SK-N-MC (cell line): ENCODE results near the gene ACSBG1.
A peak's percentile ranks its signal among the peaks of the same experiment; 100 is the strongest.

Source experiments
- DNase-seq: peaks from one replicate; pipeline ENCODE4 v3.0.0-alpha.2; 2011; ENCODE audit warnings: low read depth, low spot score
- H3K27ac ChIP-seq: fragments of 200-600 bp; sonication (generic); 2 replicates; pipeline ENCODE4 v1.5.1; 2016; ENCODE audit warnings: mixed run types
- H3K36me3 ChIP-seq: fragments of 200-600 bp; sonication (generic); 2 replicates; pipeline ENCODE4 v1.6.1; 2017; ENCODE audit warnings: antibody characterized with exemption, low read length, mixed read lengths; ENCODE audit not compliant: insufficient read depth
- H3K4me3 ChIP-seq: fragments of 200-600 bp; sonication (generic); 2 replicates; pipeline ENCODE4 v1.5.1; 2016
- H3K9ac ChIP-seq: fragments of 200-600 bp; sonication (generic); 2 replicates; pipeline ENCODE4 v1.8.0; 2017; ENCODE audit warnings: mixed run types, mixed read lengths; ENCODE audit not compliant: insufficient read length
- H3K9me3 ChIP-seq: fragments of 200-600 bp; sonication (generic); 2 replicates; pipeline ENCODE4 v1.6.1; 2017; ENCODE audit warnings: low read depth, mild to moderate bottlenecking, antibody characterized with exemption, low read length, moderate library complexity, mixed read lengths
- EZH2 ChIP-seq: fragments of 200-600 bp; sonication (generic); IDR thresholded peaks from one replicate; pipeline ENCODE4 v1.6.1; 2017; ENCODE audit warnings: antibody characterized with exemption
- FOXP2 ChIP-seq: optimal IDR thresholded peaks from 2 replicates; pipeline ENCODE3; 2011; ENCODE audit warnings: mild to moderate bottlenecking, moderate library complexity; ENCODE audit not compliant: insufficient read depth; ENCODE audit errors: extremely low read length, control extremely low read depth
- POLR2AphosphoS5 ChIP-seq: IDR thresholded peaks from 2 replicates; pipeline ENCODE4 v1.6.1; 2012; ENCODE audit warnings: mild to moderate bottlenecking, low read depth, low read length, borderline replicate concordance

Gene ACSBG1

GRCh38 chr15:78147566-78147965 is 86.8 kb downstream of the ACSBG1 start:
- H3K9ac ChIP-seq, result no peak overlapping the region
- no peak overlapping the region for H3K4me3 ChIP-seq
- H3K36me3 ChIP-seq, result no peaks in the 10 kb centered on the region
- H3K9me3 ChIP-seq, result no peaks in the 10 kb centered on the region
- H3K27ac ChIP-seq, result no peak overlapping the region
- TF ChIP-seq POLR2AphosphoS5 (no peak), FOXP2 (no peak), EZH2 (no peak)
- no peak for DNase-seq

- TF ChIP-seq POLR2AphosphoS5 (no peak), EZH2 (no peak), FOXP2 (no peak)
- Histone ChIP-seq H3K4me3 (no peak overlapping the region), H3K9me3 (no peaks in the 10 kb centered on the region), H3K9ac (no peak overlapping the region), H3K27ac (no peak overlapping the region), H3K36me3 (no peaks in the 10 kb centered on the region)
- DNase-seq, result no peak
Measured at GRCh38 chr15:78146425-78147154, 87.8 kb downstream of the ACSBG1 start.

GRCh38 chr15:78142332-78142731 is 92.0 kb downstream of the ACSBG1 start:
- Histone ChIP-seq H3K9ac (no peak overlapping the region), H3K9me3 (no peaks in the 10 kb centered on the region), H3K4me3 (no peak overlapping the region), H3K36me3 (no peaks in the 10 kb centered on the region), H3K27ac (no peak overlapping the region)
- TF ChIP-seq FOXP2 (no peak), POLR2AphosphoS5 (no peak), EZH2 (no peak)
- DNase-seq, result no peak

- no peak overlapping the region for H3K9ac ChIP-seq
- DNase-seq, result no peak
- no peak overlapping the region for H3K27ac ChIP-seq
- no peaks in the 10 kb centered on the region for H3K9me3 ChIP-seq
- no peaks in the 10 kb centered on the region for H3K36me3 ChIP-seq
- H3K4me3 ChIP-seq, result no peak overlapping the region
- TF ChIP-seq EZH2 (no peak), FOXP2 (no peak), POLR2AphosphoS5 (no peak)
Measured at GRCh38 chr15:78140292-78140691, 94.1 kb downstream of the ACSBG1 start.

GRCh38 chr15:78139578-78139977 is 94.8 kb downstream of the ACSBG1 start:
- TF ChIP-seq POLR2AphosphoS5 (no peak), EZH2 (no peak)

GRCh38 chr15:78133801-78134200 is 100.6 kb downstream of the ACSBG1 start:
- TF ChIP-seq EZH2, result no peak
- TF ChIP-seq FOXP2, result no peak
- TF ChIP-seq POLR2AphosphoS5, result no peak
- no peak for DNase-seq
- no peak overlapping the region for H3K27ac ChIP-seq
- H3K9me3 ChIP-seq, result no peaks in the 10 kb centered on the region
- no peak overlapping the region for H3K9ac ChIP-seq
- H3K36me3 ChIP-seq, result no peaks in the 10 kb centered on the region
- H3K4me3 ChIP-seq, result no peak overlapping the region

More at GRCh38 chr15:78139578-78139977, 94.8 kb downstream of the ACSBG1 start:
- DNase-seq, result no peak
- H3K36me3 ChIP-seq, result no peaks in the 10 kb centered on the region
- H3K4me3 ChIP-seq, result no peak overlapping the region
- no peaks in the 10 kb centered on the region for H3K9me3 ChIP-seq
- no peak overlapping the region for H3K27ac ChIP-seq
- H3K9ac ChIP-seq, result no peak overlapping the region

- DNase-seq, result no peak
- no peak for TF ChIP-seq EZH2
- peak; percentile 63 for TF ChIP-seq POLR2AphosphoS5
Measured at GRCh38 chr15:78131295-78132061, 102.9 kb downstream of the ACSBG1 start, which contains the start of gene CIB2. TSS of gene CIB2 (minus strand) at chr15:78131445. CDS start at chr15:78131215, 230 bp downstream.

GRCh38 chr15:78130466-78131294 is 103.7 kb downstream of the ACSBG1 start:
- H3K9ac ChIP-seq, result no peak overlapping the region
- no peak for TF ChIP-seq POLR2AphosphoS5
- no peak for TF ChIP-seq EZH2
- no peak for TF ChIP-seq FOXP2
- H3K4me3 ChIP-seq, result no peak overlapping the region
- H3K36me3 ChIP-seq, result no peaks in the 10 kb centered on the region
- DNase-seq, result no peak
- no peaks in the 10 kb centered on the region for H3K9me3 ChIP-seq
- H3K27ac ChIP-seq, result no peak overlapping the region

More at GRCh38 chr15:78131295-78132061, 102.9 kb downstream of the ACSBG1 start, which contains the start of gene CIB2:
- Histone ChIP-seq H3K4me3 (peak within 1 kb of the TSS; percentile 91), H3K9ac (peak within 1 kb of the TSS; percentile 92), H3K9me3 (no peaks in the 10 kb centered on the region), H3K36me3 (no peaks in the 10 kb centered on the region), H3K27ac (no peak within 1 kb of the TSS)
